Mucosa of stomach (tissue), 1 donor: ENCODE results near the gene HMCN2.

Experiments
- H3K27me3 ChIP-seq: one replicate; pipeline ENCODE4 v1.7.0; 2013; ENCODE audit warnings: mild to moderate bottlenecking, low read length; ENCODE audit not compliant: control insufficient read depth, insufficient read depth
- H3K36me3 ChIP-seq: one replicate; pipeline ENCODE4 v1.7.0; 2013; ENCODE audit warnings: low read length; ENCODE audit not compliant: control insufficient read depth, insufficient read depth
- H3K4me1 ChIP-seq: one replicate; pipeline ENCODE4 v1.7.0; 2013; ENCODE audit warnings: mild to moderate bottlenecking, low read length; ENCODE audit not compliant: control insufficient read depth, insufficient read depth
- H3K4me3 ChIP-seq: one replicate; pipeline ENCODE4 v1.7.0; 2013; ENCODE audit warnings: low read length
- H3K9ac ChIP-seq: one replicate; pipeline ENCODE4 v1.7.0; 2013; ENCODE audit warnings: mild to moderate bottlenecking, low read length, moderate library complexity
- H3K9me3 ChIP-seq: one replicate; pipeline ENCODE4 v1.7.0; 2013; ENCODE audit warnings: mild to moderate bottlenecking, low read length, moderate library complexity; ENCODE audit not compliant: control insufficient read depth
- donor health status: Pancreatic carcinoma.

Gene HMCN2

GRCh38 chr9:130461218-130461630, 195.7 kb downstream of the HMCN2 start:
- Histone ChIP-seq H3K4me3 (no peak overlapping the region), H3K9ac (no peak overlapping the region), H3K36me3 (no peaks in the 10 kb centered on the region), H3K27me3 (no peaks in the 10 kb centered on the region), H3K9me3 (no peaks in the 10 kb centered on the region), H3K4me1 (no peaks in the 10 kb centered on the region)

GRCh38 chr9:130461731-130462130, 196.2 kb downstream of the HMCN2 start:
- Histone ChIP-seq H3K4me1 (no peaks in the 10 kb centered on the region), H3K9me3 (no peaks in the 10 kb centered on the region), H3K4me3 (no peak overlapping the region), H3K27me3 (no peaks in the 10 kb centered on the region), H3K9ac (no peak overlapping the region), H3K36me3 (no peaks in the 10 kb centered on the region)

GRCh38 chr9:130462685-130463540, 197.4 kb downstream of the HMCN2 start:
- H3K36me3 ChIP-seq, result no peaks in the 10 kb centered on the region
- H3K27me3 ChIP-seq, result no peaks in the 10 kb centered on the region
- no peaks in the 10 kb centered on the region for H3K4me1 ChIP-seq
- H3K4me3 ChIP-seq, result no peak overlapping the region
- no peak overlapping the region for H3K9ac ChIP-seq
- H3K9me3 ChIP-seq, result no peaks in the 10 kb centered on the region

- no peaks in the 10 kb centered on the region for H3K27me3 ChIP-seq
- no peaks in the 10 kb centered on the region for H3K36me3 ChIP-seq
- no peak overlapping the region for H3K4me3 ChIP-seq
- no peaks in the 10 kb centered on the region for H3K9me3 ChIP-seq
- no peak overlapping the region for H3K9ac ChIP-seq
- H3K4me1 ChIP-seq, result no peaks in the 10 kb centered on the region
Observed at GRCh38 chr9:130463763-130464745, 198.5 kb downstream of the HMCN2 start.

- Histone ChIP-seq H3K27me3 (no peaks in the 10 kb centered on the region), H3K9me3 (no peaks in the 10 kb centered on the region), H3K9ac (no peak overlapping the region), H3K36me3 (no peaks in the 10 kb centered on the region), H3K4me3 (no peak overlapping the region), H3K4me1 (no peaks in the 10 kb centered on the region)
Observed at GRCh38 chr9:130465383-130466096, 200.0 kb downstream of the HMCN2 start.

- no peaks in the 10 kb centered on the region for H3K27me3 ChIP-seq
- H3K4me1 ChIP-seq, result no peaks in the 10 kb centered on the region
- no peak overlapping the region for H3K9ac ChIP-seq
- no peaks in the 10 kb centered on the region for H3K9me3 ChIP-seq
- no peaks in the 10 kb centered on the region for H3K36me3 ChIP-seq
- H3K4me3 ChIP-seq, result no peak overlapping the region
Observed at GRCh38 chr9:130466537-130467217, 201.1 kb downstream of the HMCN2 start.

GRCh38 chr9:130467316-130467715, 201.8 kb downstream of the HMCN2 start:
- H3K27me3 ChIP-seq, result no peaks in the 10 kb centered on the region
- H3K36me3 ChIP-seq, result no peaks in the 10 kb centered on the region
- no peaks in the 10 kb centered on the region for H3K4me1 ChIP-seq
- no peak overlapping the region for H3K4me3 ChIP-seq
- H3K9ac ChIP-seq, result no peak overlapping the region
- no peaks in the 10 kb centered on the region for H3K9me3 ChIP-seq

- Histone ChIP-seq H3K4me1 (no peaks in the 10 kb centered on the region), H3K4me3 (no peak overlapping the region), H3K9ac (no peak overlapping the region), H3K27me3 (no peaks in the 10 kb centered on the region), H3K36me3 (no peaks in the 10 kb centered on the region), H3K9me3 (no peaks in the 10 kb centered on the region)
Observed at GRCh38 chr9:130468566-130468965, 203.0 kb downstream of the HMCN2 start.

- H3K4me3 ChIP-seq, result no peak overlapping the region
- no peaks in the 10 kb centered on the region for H3K36me3 ChIP-seq
- H3K9ac ChIP-seq, result no peak overlapping the region
- H3K27me3 ChIP-seq, result no peaks in the 10 kb centered on the region
- H3K9me3 ChIP-seq, result no peaks in the 10 kb centered on the region
- no peaks in the 10 kb centered on the region for H3K4me1 ChIP-seq
Observed at GRCh38 chr9:130470269-130470668, 204.7 kb downstream of the HMCN2 start.

GRCh38 chr9:130470950-130471349, 205.4 kb downstream of the HMCN2 start:
- Histone ChIP-seq H3K36me3 (no peaks in the 10 kb centered on the region), H3K4me3 (no peak overlapping the region), H3K4me1 (no peaks in the 10 kb centered on the region), H3K9me3 (no peaks in the 10 kb centered on the region), H3K9ac (no peak overlapping the region), H3K27me3 (no peaks in the 10 kb centered on the region)

GRCh38 chr9:130471411-130472183, 206.0 kb downstream of the HMCN2 start:
- Histone ChIP-seq H3K9ac (no peak overlapping the region), H3K4me3 (no peak overlapping the region), H3K36me3 (no peaks in the 10 kb centered on the region), H3K27me3 (no peaks in the 10 kb centered on the region), H3K9me3 (no peaks in the 10 kb centered on the region), H3K4me1 (no peaks in the 10 kb centered on the region)
